ENCODE measurements around the gene PCDHA6.
"Not testable (repeated sequence)": the region's sequence is repeated elsewhere in the genome, so short reads cannot be mapped to it uniquely, and the experiment has no call there.

PCDHA6 gene

GRCh38 chr5:140834439-140835008, 6.8 kb downstream of the PCDHA6 start:
- not testable (repeated sequence) for H3K27me3 ChIP-seq (ENCODE audit: control insufficient read depth in 1 of 2, insufficient read depth in 1 of 2, low read length in 2 of 2); H4K8ac ChIP-seq (ENCODE audit: low read length); H2BK15ac ChIP-seq (ENCODE audit: low read depth, poor library complexity, severe bottlenecking); H3K27ac ChIP-seq (ENCODE audit: low read length, poor library complexity, severe bottlenecking); H2BK12ac ChIP-seq (ENCODE audit: low read length in 2 of 2); H2BK5ac ChIP-seq (ENCODE audit: low read depth, low read length, poor library complexity, severe bottlenecking); H2AFZ ChIP-seq (ENCODE audit: low read depth, low read length); H2AK5ac ChIP-seq (ENCODE audit: low read length, severe bottlenecking); H3K4me1 ChIP-seq (ENCODE audit: control insufficient read depth, insufficient read depth, low read depth, low read length); H3K4me2 ChIP-seq (ENCODE audit: low read length, poor library complexity, severe bottlenecking); H3K9ac ChIP-seq (ENCODE audit: low read length); H2BK120ac ChIP-seq (ENCODE audit: low read depth, low read length); DNase-seq; H4K91ac ChIP-seq (ENCODE audit: low read length); H3K14ac ChIP-seq (ENCODE audit: low read length in 2 of 2); H3K4ac ChIP-seq (ENCODE audit: low read depth in 1 of 2, low read length in 2 of 2); H3K23ac ChIP-seq (ENCODE audit: low read length in 2 of 2); H3K79me1 ChIP-seq (replicated peaks; ENCODE audit: low read length, poor library complexity, severe bottlenecking); H3K18ac ChIP-seq (ENCODE audit: low read depth in 1 of 2, low read length in 2 of 2)
- Histone ChIP-seq H3K4me3 (ENCODE audit: insufficient read depth in 1 of 2, low read depth in 1 of 2, low read length in 2 of 2) (peak overlapping the region in 1 of 2 experiments; percentile 53), H3K36me3 (ENCODE audit: control insufficient read depth in 1 of 2, insufficient read depth in 2 of 2, low read depth in 1 of 2, low read length in 2 of 2) (peaks cover 0 to 21% of the 10 kb centered on the region in 2 experiments), H3K9me3 (ENCODE audit: control insufficient read depth, low read length) (peaks cover 45% of the 10 kb centered on the region)
- WGBS = 98% methylated on average over 22 of the region's 38 CpGs

- H4K91ac ChIP-seq (ENCODE audit: low read length) = no peak overlapping the region
- no peak overlapping the region for H3K9ac ChIP-seq (ENCODE audit: low read length)
- no peak overlapping the region for H3K27ac ChIP-seq (ENCODE audit: low read length, poor library complexity, severe bottlenecking)
- 98% methylated on average over 103 of the region's 103 CpGs for WGBS
- H3K4me3 ChIP-seq (ENCODE audit: insufficient read depth in 1 of 2, low read depth in 1 of 2, low read length in 2 of 2) = no peak overlapping the region
- H3K9me3 ChIP-seq (ENCODE audit: control insufficient read depth, low read length) = peaks cover 46% of the 10 kb centered on the region
- H2BK15ac ChIP-seq (ENCODE audit: low read depth, poor library complexity, severe bottlenecking) = no peak overlapping the region
- no peak overlapping the region for H3K23ac ChIP-seq (ENCODE audit: low read length in 2 of 2)
- DNase-seq = no peak
- H3K4me1 ChIP-seq (ENCODE audit: control insufficient read depth, insufficient read depth, low read depth, low read length) = no peaks in the 10 kb centered on the region
- H3K36me3 ChIP-seq (ENCODE audit: control insufficient read depth in 1 of 2, insufficient read depth in 2 of 2, low read depth in 1 of 2, low read length in 2 of 2) = peaks cover 0 to 13% of the 10 kb centered on the region in 2 experiments
- H2AFZ ChIP-seq (ENCODE audit: low read depth, low read length) = no peak overlapping the region
- H3K79me1 ChIP-seq (replicated peaks; ENCODE audit: low read length, poor library complexity, severe bottlenecking) = peaks cover 3% of the 10 kb centered on the region
- no peak overlapping the region for H2BK120ac ChIP-seq (ENCODE audit: low read depth, low read length)
- H3K14ac ChIP-seq (ENCODE audit: low read length in 2 of 2) = no peak overlapping the region
- no peaks in the 10 kb centered on the region for H3K27me3 ChIP-seq (ENCODE audit: control insufficient read depth in 1 of 2, insufficient read depth in 1 of 2, low read length in 2 of 2)
- H2BK5ac ChIP-seq (ENCODE audit: low read depth, low read length, poor library complexity, severe bottlenecking) = no peak overlapping the region
- H4K8ac ChIP-seq (ENCODE audit: low read length) = no peak overlapping the region
- H3K4ac ChIP-seq (ENCODE audit: low read depth in 1 of 2, low read length in 2 of 2) = no peak overlapping the region
- no peak overlapping the region for H2BK12ac ChIP-seq (ENCODE audit: low read length in 2 of 2)
- H2AK5ac ChIP-seq (ENCODE audit: low read length, severe bottlenecking) = no peak overlapping the region
- H3K4me2 ChIP-seq (ENCODE audit: low read length, poor library complexity, severe bottlenecking) = no peak overlapping the region
- no peak overlapping the region for H3K18ac ChIP-seq (ENCODE audit: low read depth in 1 of 2, low read length in 2 of 2)
Measured at GRCh38 chr5:140835622-140836510, 8.1 kb downstream of the PCDHA6 start.

- no peak within 1 kb of the TSS for H3K18ac ChIP-seq (ENCODE audit: low read depth in 1 of 2, low read length in 2 of 2)
- no peaks in the 10 kb centered on the region for H3K4me1 ChIP-seq (ENCODE audit: control insufficient read depth, insufficient read depth, low read depth, low read length)
- no peak within 1 kb of the TSS for H3K9ac ChIP-seq (ENCODE audit: low read length)
- H2AFZ ChIP-seq (ENCODE audit: low read depth, low read length) = no peak within 1 kb of the TSS
- H4K91ac ChIP-seq (ENCODE audit: low read length) = no peak within 1 kb of the TSS
- 69% methylated on average over 45 of the region's 47 CpGs for WGBS
- H3K9me3 ChIP-seq (ENCODE audit: control insufficient read depth, low read length) = peaks cover 39% of the 10 kb centered on the region
- H2BK12ac ChIP-seq (ENCODE audit: low read length in 2 of 2) = no peak within 1 kb of the TSS
- peaks cover 0 to 14% of the 10 kb centered on the region in 2 experiments for H3K36me3 ChIP-seq (ENCODE audit: control insufficient read depth in 1 of 2, insufficient read depth in 2 of 2, low read depth in 1 of 2, low read length in 2 of 2)
- H3K27ac ChIP-seq (ENCODE audit: low read length, poor library complexity, severe bottlenecking) = no peak within 1 kb of the TSS
- peak; percentile 55 for DNase-seq
- H2AK5ac ChIP-seq (ENCODE audit: low read length, severe bottlenecking) = no peak within 1 kb of the TSS
- no peaks in the 10 kb centered on the region for H3K27me3 ChIP-seq (ENCODE audit: control insufficient read depth in 1 of 2, insufficient read depth in 1 of 2, low read length in 2 of 2)
- no peak within 1 kb of the TSS for H4K8ac ChIP-seq (ENCODE audit: low read length)
- H3K14ac ChIP-seq (ENCODE audit: low read length in 2 of 2) = no peak within 1 kb of the TSS
- H3K4me2 ChIP-seq (ENCODE audit: low read length, poor library complexity, severe bottlenecking) = peak within 1 kb of the TSS; percentile 55
- peak within 1 kb of the TSS in 1 of 2 experiments; percentile 36 for H3K4me3 ChIP-seq (ENCODE audit: insufficient read depth in 1 of 2, low read depth in 1 of 2, low read length in 2 of 2)
- H3K79me1 ChIP-seq (replicated peaks; ENCODE audit: low read length, poor library complexity, severe bottlenecking) = no peaks in the 10 kb centered on the region
- no peak within 1 kb of the TSS for H2BK15ac ChIP-seq (ENCODE audit: low read depth, poor library complexity, severe bottlenecking)
- no peak within 1 kb of the TSS for H3K4ac ChIP-seq (ENCODE audit: low read depth in 1 of 2, low read length in 2 of 2)
- no peak within 1 kb of the TSS for H2BK120ac ChIP-seq (ENCODE audit: low read depth, low read length)
- H3K23ac ChIP-seq (ENCODE audit: low read length in 2 of 2) = no peak within 1 kb of the TSS
- H2BK5ac ChIP-seq (ENCODE audit: low read depth, low read length, poor library complexity, severe bottlenecking) = no peak within 1 kb of the TSS
Measured at GRCh38 chr5:140840978-140841962, 13.5 kb downstream of the PCDHA6 start, which contains the start of gene PCDHA8. PCDHA8 (plus strand) TSS chr5:140841187; CDS start chr5:140841322, 135 bp downstream.
